Right lobe of liver (tissue), 6 donors: ENCODE measurements around the gene FAM3B. TPM values are rescaled to one million over a fixed set of nuclear protein-coding genes. Genes with fewer than 3 reads are reported as not detected.

Source experiments
- ATAC-seq, 4 donors: fragments of 200-7000 bp; cut with Tn5 transposase; one replicate each; pipeline ENCODE4 v1.9.1; 2020; ENCODE audit warnings: mild to moderate bottlenecking in 4 of 4, moderate library complexity in 4 of 4
- DNase-seq, 3 donors: peaks; one replicate each; pipeline ENCODE4 v3.0.0-alpha.2; 2020
- H3K27ac ChIP-seq, 3 donors: fragments of 200-600 bp; one replicate each; pipeline ENCODE4 v1.8.0; 2022
- H3K27me3 ChIP-seq, 2 donors: fragments of 200-600 bp; one replicate each; pipeline ENCODE4 v1.8.0; 2022
- H3K36me3 ChIP-seq, 4 donors: fragments of 200-600 bp; sonication (generic) in 1 of 4; one replicate each; pipeline versions ENCODE4 v1.5.1 to v1.8.0; 2017 to 2022; ENCODE audit warnings: control low read depth in 1 of 4
- H3K4me1 ChIP-seq, 4 donors: fragments of 200-600 bp; sonication (generic) in 1 of 4; one replicate each; pipeline versions ENCODE4 v1.5.1 to v1.8.0; 2017 to 2022; ENCODE audit warnings: control low read depth in 1 of 4
- H3K4me3 ChIP-seq, 3 donors: fragments of 200-600 bp; one replicate each; pipeline ENCODE4 v1.8.0; 2022
- H3K9me3 ChIP-seq, 4 donors: fragments of 200-600 bp; sonication (generic) in 1 of 4; one replicate each; pipeline versions ENCODE4 v1.5.1 to v1.8.0; 2017 to 2022; ENCODE audit warnings: control low read depth in 1 of 4
- CTCF ChIP-seq, 4 donors: fragments of 200-600 bp in 3 of 4; fragments of 450-650 bp in 1 of 4; IDR thresholded peaks; one replicate each; pipeline versions ENCODE4 v1.5.1 to v1.8.0; 2016 to 2022; ENCODE audit warnings: antibody characterized with exemption in 4 of 4, mild to moderate bottlenecking in 2 of 4
- POLR2A ChIP-seq: fragments of 450-650 bp; IDR thresholded peaks from one replicate; pipeline ENCODE4 v1.6.1; 2017; ENCODE audit warnings: antibody characterized with exemption, mild to moderate bottlenecking
- WGBS: methylation state at CpG from one replicate; pipeline ENCODE4 v1.1.6; 2018; ENCODE audit warnings: low coverage, low lambda C conversion rate; ENCODE audit not compliant: insufficient coverage; ENCODE audit errors: missing lambda C conversion rate; 5-methylcytosine and 5-hydroxymethylcytosine counted together
- intact Hi-C, 2 donors: fragments of 100-400 bp; cut with DNase I; formaldehyde crosslinking; loops; one replicate each; pipeline versions ENCODE4 v1.11.2 to v1.14.1; 2022
- total RNA-seq, 6 experiments: library from RNA; depleted of rRNA in 2 of 6; stranded (reverse); fragments of >200 nt in 2 of 6; fragmentation: NEBNext Ultra II Directional in 3 of 6; extraction: Animal tissue kit (Norgen Biotek cat#: 25700) in 3 of 6; gene quantifications; one replicate each; pipeline versions ENCODE4 v1.1.0 to v1.2.4, GENCODE V29; 2016 to 2023
- donor health status: DM: no; HTN: yes; CAD: no.
- donor health status: DM: no; HTN: no; CAD: no.
- donor health status: DM: no; HTN: no; CAD: no.
- donor health status: DM: no; HTN: yes; CAD: no.
- donor health status: DM: no; HTN: yes; CAD: no.

Gene FAM3B
- total RNA-seq, 6 experiments from 2014 or later: 0.49 to 0.95 (median 0.76) TPM; not detected in 2

GRCh38 chr21:41402231-41402630, 85.6 kb downstream of the FAM3B start:
- 92% methylated on average over 2 of the region's 11 CpGs for WGBS
- no peak for ATAC-seq
- no peaks in the 10 kb centered on the region for H3K36me3 ChIP-seq

DNA sequence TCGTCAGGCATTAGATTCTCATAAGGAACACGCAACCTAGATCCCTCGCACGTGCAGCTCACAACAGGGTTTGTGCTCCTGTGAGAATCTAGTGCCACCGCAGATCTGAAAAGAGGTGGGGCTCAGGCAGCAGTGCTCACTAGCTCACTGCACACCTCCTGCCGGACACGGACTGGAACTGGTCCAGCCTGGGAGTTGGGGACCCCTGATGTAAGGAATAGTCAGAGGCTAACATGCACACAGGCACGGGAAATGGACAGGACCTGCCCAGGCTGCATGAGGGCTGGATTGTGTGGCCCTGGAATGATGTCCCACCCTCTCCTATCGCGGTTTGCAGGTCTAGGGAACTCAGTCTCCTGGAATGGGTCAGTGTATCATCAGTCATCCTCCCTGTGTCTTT, 86.2 kb downstream of the FAM3B start:
- TF ChIP-seq POLR2A: no peak
- no peak for TF ChIP-seq CTCF (IDR thresholded peaks at IDR 0.05)
- no peaks in the 10 kb centered on the region for H3K9me3 ChIP-seq
- H3K4me1 ChIP-seq: no peaks in the 10 kb centered on the region
- H3K27ac ChIP-seq: no peak overlapping the region
- H3K36me3 ChIP-seq: no peaks in the 10 kb centered on the region
- intact Hi-C loops: no loop called here
- no peaks in the 10 kb centered on the region for H3K27me3 ChIP-seq
- no peak for ATAC-seq
- H3K4me3 ChIP-seq: no peak overlapping the region
- WGBS: 74% methylated on average over 4 of the region's 10 CpGs
- DNase-seq: peak in 1 of 3 donors; percentile 30

More at GRCh38 chr21:41402231-41402630, 85.6 kb downstream of the FAM3B start:
- intact Hi-C loops: no loop called here
- peak in 1 of 3 donors; percentile 18 for DNase-seq
- no peak for TF ChIP-seq CTCF (IDR thresholded peaks at IDR 0.05)
- Histone ChIP-seq H3K27me3 (no peaks in the 10 kb centered on the region), H3K4me3 (no peak overlapping the region), H3K9me3 (no peaks in the 10 kb centered on the region), H3K4me1 (no peaks in the 10 kb centered on the region), H3K27ac (no peak overlapping the region)

DNA sequence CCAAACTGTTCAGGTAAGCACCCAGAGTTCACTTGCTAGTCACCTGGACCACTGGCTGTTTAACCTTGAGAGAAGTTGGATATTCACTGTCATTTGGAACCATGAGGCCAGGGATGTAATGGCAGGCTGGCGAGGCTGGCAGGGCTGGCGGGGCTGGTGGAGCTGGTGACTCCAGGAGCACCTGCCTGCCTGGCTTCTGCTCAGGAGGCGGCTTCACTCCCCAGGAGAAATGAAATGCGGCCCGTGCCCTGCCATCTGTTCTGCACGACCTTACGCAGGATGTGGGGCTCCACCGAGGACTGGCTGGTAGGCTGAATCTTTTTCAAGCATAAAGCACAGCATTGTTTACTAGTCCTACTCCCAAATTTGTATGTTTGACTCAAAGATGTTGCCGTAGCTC, 86.7 kb downstream of the FAM3B start:
- intact Hi-C loops: no loop called here
- H3K36me3 ChIP-seq: no peaks in the 10 kb centered on the region
- no peak for ATAC-seq

GRCh38 chr21:41403966-41404365, 87.4 kb downstream of the FAM3B start:
- Histone ChIP-seq H3K27ac (no peak overlapping the region), H3K4me3 (no peak overlapping the region), H3K4me1 (no peaks in the 10 kb centered on the region), H3K9me3 (no peaks in the 10 kb centered on the region), H3K27me3 (no peaks in the 10 kb centered on the region), H3K36me3 (no peaks in the 10 kb centered on the region)
- intact Hi-C loops: no loop called here
- DNase-seq (peak in 1 of 3 donors; percentile 35), ATAC-seq (no peak)
- TF ChIP-seq POLR2A (no peak), CTCF (IDR thresholded peaks at IDR 0.05) (no peak)
- no CpG with 5 or more reads among the region's 10 CpGs for WGBS

More for the DNA sequence above, 86.7 kb downstream of the FAM3B start:
- no peaks in the 10 kb centered on the region for H3K27me3 ChIP-seq
- H3K9me3 ChIP-seq: no peaks in the 10 kb centered on the region
- DNase-seq: peak in 1 of 3 donors; percentile 33
- H3K4me3 ChIP-seq: no peak overlapping the region
- 56% methylated on average over 1 of the region's 9 CpGs for WGBS
- no peaks in the 10 kb centered on the region for H3K4me1 ChIP-seq
- TF ChIP-seq CTCF (IDR thresholded peaks at IDR 0.05) (no peak), POLR2A (no peak)
- H3K27ac ChIP-seq: no peak overlapping the region

DNA sequence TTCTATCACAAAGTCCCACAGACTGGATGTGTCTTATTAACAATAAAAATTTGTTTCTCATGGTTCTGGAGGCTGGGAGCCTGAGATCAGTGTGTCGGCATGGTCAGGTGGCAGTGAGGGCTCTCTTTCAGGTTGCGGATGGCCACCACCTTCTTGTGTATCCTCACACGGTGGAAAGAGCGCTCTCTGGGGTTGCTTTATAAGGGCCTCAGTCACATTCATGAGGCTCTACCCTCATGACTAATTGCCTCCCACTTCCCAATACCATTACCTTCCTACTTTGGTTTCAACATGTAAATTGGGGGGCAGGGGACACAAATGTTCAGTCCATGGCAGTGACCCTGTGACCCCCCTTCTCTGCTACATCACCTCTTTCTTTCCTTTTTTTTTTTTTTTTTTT, 88.7 kb downstream of the FAM3B start:
- intact Hi-C loops: no loop called here
- no peaks in the 10 kb centered on the region for H3K27me3 ChIP-seq
- no peaks in the 10 kb centered on the region for H3K36me3 ChIP-seq
- no peak overlapping the region for H3K4me3 ChIP-seq
- TF ChIP-seq CTCF (IDR thresholded peaks at IDR 0.05) (no peak), POLR2A (no peak)
- H3K9me3 ChIP-seq: no peaks in the 10 kb centered on the region
- WGBS: 95% methylated on average over 3 of the region's 4 CpGs
- ATAC-seq (no peak), DNase-seq (peak in 1 of 3 donors; percentile 13)
- no peak overlapping the region for H3K27ac ChIP-seq
- H3K4me1 ChIP-seq: no peaks in the 10 kb centered on the region
